PC-9 (cell line): ENCODE measurements around the gene PSMD1.

Experiments used
- CTCF ChIP-seq: fragments of 200-600 bp; sonication (generic); conservative IDR thresholded peaks from 2 replicates; pipeline ENCODE4 v1.6.1; 2017; ENCODE audit warnings: mixed run types, antibody characterized with exemption, mild to moderate bottlenecking, moderate library complexity
- EZH2 ChIP-seq: fragments of 200-600 bp; sonication (generic); IDR thresholded peaks from 2 replicates; pipeline ENCODE4 v1.8.0; 2017; ENCODE audit warnings: antibody characterized with exemption, low read depth

- no peak for TF ChIP-seq EZH2
- TF ChIP-seq CTCF: no peak
Observed at GRCh38 chr2:231163011-231163410, 106.3 kb downstream of the PSMD1 start.
